ENCODE results near the gene ENTPD8. TPM values are rescaled to one million over a fixed set of nuclear protein-coding genes. Genes with fewer than 3 reads are reported as not detected.
A peak's percentile ranks its signal among the peaks of the same experiment; 100 is the strongest.

ENTPD8 gene
- total RNA-seq, 1 donor from 2014 or later: not detected

- Histone ChIP-seq H3K27me3 (peaks cover 26% of the 10 kb centered on the region), H3F3A (ENCODE audit: low read depth) (no peaks in the 10 kb centered on the region), H3K4me1 (no peaks in the 10 kb centered on the region), H3K4me3 (no peak overlapping the region), H3K79me2 (ENCODE audit: low read depth) (no peaks in the 10 kb centered on the region), H4K20me1 (ENCODE audit: low read depth) (no peaks in the 10 kb centered on the region), H3K36me3 (no peaks in the 10 kb centered on the region), H3K27ac (no peak overlapping the region), H2AFZ (replicated peaks) (no peak overlapping the region), H3K9me3 (ENCODE audit: low read depth) (no peaks in the 10 kb centered on the region), H3K9ac (no peak overlapping the region), H3K4me2 (no peak overlapping the region)
- peak overlapping the region; percentile 10 for H3K4me3 Mint-ChIP-seq
- H3K9me3 Mint-ChIP-seq: peaks cover 2% of the 10 kb centered on the region
- peak overlapping the region; percentile 73 for H3K27ac Mint-ChIP-seq
- DNase-seq (ENCODE audit: low spot score): no peak
- no peaks in the 10 kb centered on the region for H3K27me3 Mint-ChIP-seq (ENCODE audit: insufficient read depth, low read depth)
- no peaks in the 10 kb centered on the region for H3K4me1 Mint-ChIP-seq
- no peaks in the 10 kb centered on the region for H3K36me3 Mint-ChIP-seq
- TF ChIP-seq CTCF (IDR thresholded peaks at IDR 0.05): no peak
- no peak for TF ChIP-seq EZH2 (IDR thresholded peaks at IDR 0.05)
- no peak for TF ChIP-seq EZH2phosphoT487 (IDR thresholded peaks at IDR 0.05)
These were observed 24.7 kb upstream of the ENTPD8 start for GRCh38 chr9:137465720-137466388.

- H3K4me2 ChIP-seq: no peak overlapping the region
- H3K36me3 ChIP-seq: no peaks in the 10 kb centered on the region
- no peak for DNase-seq (ENCODE audit: low spot score)
- TF ChIP-seq CTCF (IDR thresholded peaks at IDR 0.05) (no peak), EZH2 (IDR thresholded peaks at IDR 0.05) (no peak), EZH2phosphoT487 (IDR thresholded peaks at IDR 0.05) (no peak)
- H3K9me3 ChIP-seq (ENCODE audit: low read depth): no peaks in the 10 kb centered on the region
- H3K4me1 ChIP-seq: no peaks in the 10 kb centered on the region
- H2AFZ ChIP-seq (replicated peaks): no peak overlapping the region
- H3K27ac Mint-ChIP-seq: no peak overlapping the region
- H3K79me2 ChIP-seq (ENCODE audit: low read depth): no peaks in the 10 kb centered on the region
- no peaks in the 10 kb centered on the region for H4K20me1 ChIP-seq (ENCODE audit: low read depth)
- no peak overlapping the region for H3K4me3 ChIP-seq
- H3K9me3 Mint-ChIP-seq: peaks cover 2% of the 10 kb centered on the region
- H3K27me3 ChIP-seq: peaks cover 33% of the 10 kb centered on the region
- no peaks in the 10 kb centered on the region for H3F3A ChIP-seq (ENCODE audit: low read depth)
- no peak overlapping the region for H3K27ac ChIP-seq
- H3K9ac ChIP-seq: no peak overlapping the region
- no peaks in the 10 kb centered on the region for H3K4me1 Mint-ChIP-seq
- H3K36me3 Mint-ChIP-seq: no peaks in the 10 kb centered on the region
- no peak overlapping the region for H3K4me3 Mint-ChIP-seq
- H3K27me3 Mint-ChIP-seq (ENCODE audit: insufficient read depth, low read depth): no peaks in the 10 kb centered on the region
These were observed 24.0 kb upstream of the ENTPD8 start for GRCh38 chr9:137465000-137465719.

- peaks cover 40% of the 10 kb centered on the region for H3K27me3 ChIP-seq
- peaks cover 2% of the 10 kb centered on the region for H3K9me3 Mint-ChIP-seq
- H3K79me2 ChIP-seq (ENCODE audit: low read depth): no peaks in the 10 kb centered on the region
- H3K36me3 ChIP-seq: no peaks in the 10 kb centered on the region
- H3K4me2 ChIP-seq: no peak overlapping the region
- no peak for DNase-seq (ENCODE audit: low spot score)
- peaks cover 2% of the 10 kb centered on the region for H3K4me1 Mint-ChIP-seq
- no peaks in the 10 kb centered on the region for H3K9me3 ChIP-seq (ENCODE audit: low read depth)
- no peak overlapping the region for H3K4me3 ChIP-seq
- no peaks in the 10 kb centered on the region for H3K27me3 Mint-ChIP-seq (ENCODE audit: insufficient read depth, low read depth)
- no peak overlapping the region for H3K4me3 Mint-ChIP-seq
- H3K4me1 ChIP-seq: peaks cover 4% of the 10 kb centered on the region
- no peaks in the 10 kb centered on the region for H3F3A ChIP-seq (ENCODE audit: low read depth)
- H3K9ac ChIP-seq: no peak overlapping the region
- no peak overlapping the region for H3K27ac Mint-ChIP-seq
- H4K20me1 ChIP-seq (ENCODE audit: low read depth): no peaks in the 10 kb centered on the region
- H3K36me3 Mint-ChIP-seq: no peaks in the 10 kb centered on the region
- H3K27ac ChIP-seq: no peak overlapping the region
- H2AFZ ChIP-seq (replicated peaks): no peak overlapping the region
- TF ChIP-seq CTCF (IDR thresholded peaks at IDR 0.05) (no peak), EZH2 (IDR thresholded peaks at IDR 0.05) (no peak), EZH2phosphoT487 (IDR thresholded peaks at IDR 0.05) (no peak)
These were observed 23.3 kb upstream of the ENTPD8 start for GRCh38 chr9:137464291-137464999.

All from neural progenitor cell (in vitro differentiated cells).